ENCODE measurements around the gene ADAMTSL3. TPM values are rescaled to one million over a fixed set of nuclear protein-coding genes. Genes with fewer than 3 reads are reported as not detected.
"Not testable (repeated sequence)": the region's sequence is repeated elsewhere in the genome, so short reads cannot be mapped to it uniquely, and the experiment has no call there.

Gene ADAMTSL3
- total and polyA plus RNA-seq, 2 donors (not counting 1 experiment from before 2014, with no cell fraction given): 0.14 to 0.17 TPM

DNA sequence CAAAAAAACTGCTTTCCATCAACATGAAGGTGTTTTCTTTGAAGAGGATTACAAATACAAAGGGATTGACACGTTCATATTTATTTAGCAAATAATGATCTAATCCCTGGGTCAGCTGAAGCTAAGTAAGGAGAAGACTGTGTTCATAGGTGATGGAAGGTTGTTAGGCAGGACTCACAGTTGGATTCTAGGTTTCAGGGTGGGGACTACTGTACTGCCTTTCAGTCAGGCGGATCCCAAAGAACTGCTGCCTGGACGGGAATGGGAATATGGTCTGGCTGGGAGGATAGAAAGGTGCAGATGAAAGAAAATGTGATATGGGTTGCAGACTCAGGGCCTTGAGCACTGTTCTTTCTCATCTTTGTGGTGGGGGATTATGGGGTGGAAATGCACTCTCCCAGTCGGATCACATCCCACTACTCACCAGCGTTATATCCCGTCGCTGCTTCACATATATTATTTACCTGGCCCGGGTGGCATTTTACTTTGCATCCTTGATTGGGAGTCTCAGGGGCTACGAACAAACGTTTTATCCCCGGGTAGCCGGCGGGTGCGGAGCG, 425.5 kb downstream of the ADAMTSL3 start:
- not testable (repeated sequence) for H3K9me3 ChIP-seq (ENCODE audit: control insufficient read depth, insufficient read depth, low read depth, low read length); H3K27me3 ChIP-seq (ENCODE audit: control insufficient read depth, insufficient read depth, low read length); H4K20me1 ChIP-seq (ENCODE audit: control insufficient read depth, extremely low read depth, insufficient read depth, low read length); H2AFZ ChIP-seq (ENCODE audit: low read length); H3K4me2 ChIP-seq (ENCODE audit: extremely low read depth, insufficient read depth, low read length); H3K4me3 ChIP-seq (replicated peaks in 1 of 4; ENCODE audit: control extremely low read depth in 1 of 4, insufficient read depth in 1 of 4, low read depth in 3 of 4, low read length in 4 of 4); H3K79me2 ChIP-seq (ENCODE audit: control insufficient read depth, insufficient read depth, low read length); H3K36me3 ChIP-seq (ENCODE audit: control insufficient read depth, insufficient read depth, low read length); DNase-seq (ENCODE audit: low read depth in 2 of 2); H3K9ac ChIP-seq (ENCODE audit: insufficient read depth, low read length); H3K4me1 ChIP-seq (ENCODE audit: control insufficient read depth, extremely low read depth, insufficient read depth, low read length); H3K27ac ChIP-seq (ENCODE audit: insufficient read depth, low read length)
- peak; percentile 32 for TF ChIP-seq EZH2 (IDR thresholded peaks at IDR 0.05; ENCODE audit: low read length, missing control alignments)

GRCh38 chr15:84079885-84080777, 426.2 kb downstream of the ADAMTSL3 start:
- H3K4me3 ChIP-seq (replicated peaks in 1 of 4; ENCODE audit: control extremely low read depth in 1 of 4, insufficient read depth in 1 of 4, low read depth in 3 of 4, low read length in 4 of 4): peak overlapping the region; percentile 26 to 45 (median 36)
- no peaks in the 10 kb centered on the region for H3K9me3 ChIP-seq (ENCODE audit: control insufficient read depth, insufficient read depth, low read depth, low read length)
- peak overlapping the region; percentile 65 for H2AFZ ChIP-seq (ENCODE audit: low read length)
- no peak overlapping the region for H3K9ac ChIP-seq (ENCODE audit: insufficient read depth, low read length)
- no peaks in the 10 kb centered on the region for H4K20me1 ChIP-seq (ENCODE audit: control insufficient read depth, extremely low read depth, insufficient read depth, low read length)
- peak; percentile 37 for TF ChIP-seq EZH2 (IDR thresholded peaks at IDR 0.05; ENCODE audit: low read length, missing control alignments)
- TF ChIP-seq, protein P1, sequence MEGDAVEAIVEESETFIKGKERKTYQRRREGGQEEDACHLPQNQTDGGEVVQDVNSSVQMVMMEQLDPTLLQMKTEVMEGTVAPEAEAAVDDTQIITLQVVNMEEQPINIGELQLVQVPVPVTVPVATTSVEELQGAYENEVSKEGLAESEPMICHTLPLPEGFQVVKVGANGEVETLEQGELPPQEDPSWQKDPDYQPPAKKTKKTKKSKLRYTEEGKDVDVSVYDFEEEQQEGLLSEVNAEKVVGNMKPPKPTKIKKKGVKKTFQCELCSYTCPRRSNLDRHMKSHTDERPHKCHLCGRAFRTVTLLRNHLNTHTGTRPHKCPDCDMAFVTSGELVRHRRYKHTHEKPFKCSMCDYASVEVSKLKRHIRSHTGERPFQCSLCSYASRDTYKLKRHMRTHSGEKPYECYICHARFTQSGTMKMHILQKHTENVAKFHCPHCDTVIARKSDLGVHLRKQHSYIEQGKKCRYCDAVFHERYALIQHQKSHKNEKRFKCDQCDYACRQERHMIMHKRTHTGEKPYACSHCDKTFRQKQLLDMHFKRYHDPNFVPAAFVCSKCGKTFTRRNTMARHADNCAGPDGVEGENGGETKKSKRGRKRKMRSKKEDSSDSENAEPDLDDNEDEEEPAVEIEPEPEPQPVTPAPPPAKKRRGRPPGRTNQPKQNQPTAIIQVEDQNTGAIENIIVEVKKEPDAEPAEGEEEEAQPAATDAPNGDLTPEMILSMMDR (conservative IDR thresholded peaks at IDR 0.05 in 1 of 2, IDR thresholded peaks at IDR 0.05 in 1 of 2; ENCODE audit: low read depth in 1 of 2, low read length in 2 of 2): no peak
- H3K36me3 ChIP-seq (ENCODE audit: control insufficient read depth, insufficient read depth, low read length): no peaks in the 10 kb centered on the region
- DNase-seq (ENCODE audit: low read depth in 2 of 2): peak; percentile 17 to 36
- H3K79me2 ChIP-seq (ENCODE audit: control insufficient read depth, insufficient read depth, low read length): no peaks in the 10 kb centered on the region
- no peak overlapping the region for H3K27ac ChIP-seq (ENCODE audit: insufficient read depth, low read length)
- H3K4me2 ChIP-seq (ENCODE audit: extremely low read depth, insufficient read depth, low read length): peak overlapping the region; percentile 78
- H3K4me1 ChIP-seq (ENCODE audit: control insufficient read depth, extremely low read depth, insufficient read depth, low read length): no peaks in the 10 kb centered on the region
- no peaks in the 10 kb centered on the region for H3K27me3 ChIP-seq (ENCODE audit: control insufficient read depth, insufficient read depth, low read length)

- H3K9me3 ChIP-seq (ENCODE audit: control insufficient read depth, insufficient read depth, low read depth, low read length); H2AFZ ChIP-seq (ENCODE audit: low read length); H3K79me2 ChIP-seq (ENCODE audit: control insufficient read depth, insufficient read depth, low read length); H3K27ac ChIP-seq (ENCODE audit: insufficient read depth, low read length); H3K36me3 ChIP-seq (ENCODE audit: control insufficient read depth, insufficient read depth, low read length); H4K20me1 ChIP-seq (ENCODE audit: control insufficient read depth, extremely low read depth, insufficient read depth, low read length); H3K4me3 ChIP-seq (replicated peaks in 1 of 4; ENCODE audit: control extremely low read depth in 1 of 4, insufficient read depth in 1 of 4, low read depth in 3 of 4, low read length in 4 of 4); H3K4me2 ChIP-seq (ENCODE audit: extremely low read depth, insufficient read depth, low read length); H3K4me1 ChIP-seq (ENCODE audit: control insufficient read depth, extremely low read depth, insufficient read depth, low read length); H3K27me3 ChIP-seq (ENCODE audit: control insufficient read depth, insufficient read depth, low read length); H3K9ac ChIP-seq (ENCODE audit: insufficient read depth, low read length): not testable (repeated sequence)
- DNase-seq (ENCODE audit: low read depth in 2 of 2): peak in 1 of 2 donors; percentile 29
Measured at GRCh38 chr15:84080778-84081084, 426.8 kb downstream of the ADAMTSL3 start.
